Right lobe of liver (tissue), 6 donors: Measurements from ENCODE around the gene MN1. TPM values are rescaled to one million over a fixed set of nuclear protein-coding genes. Genes with fewer than 3 reads are reported as not detected.
A peak's percentile ranks its signal among the peaks of the same experiment; 100 is the strongest.

Experiments used
- ATAC-seq, 4 donors: fragments of 200-7000 bp; cut with Tn5 transposase; one replicate each; pipeline ENCODE4 v1.9.1; 2020; ENCODE audit warnings: mild to moderate bottlenecking in 4 of 4, moderate library complexity in 4 of 4
- DNase-seq, 3 donors: peaks; one replicate each; pipeline ENCODE4 v3.0.0-alpha.2; 2020
- H3K27ac ChIP-seq, 3 donors: fragments of 200-600 bp; one replicate each; pipeline ENCODE4 v1.8.0; 2022
- H3K27me3 ChIP-seq, 2 donors: fragments of 200-600 bp; one replicate each; pipeline ENCODE4 v1.8.0; 2022
- H3K36me3 ChIP-seq, 4 donors: fragments of 200-600 bp; sonication (generic) in 1 of 4; one replicate each; pipeline versions ENCODE4 v1.5.1 to v1.8.0; 2017 to 2022; ENCODE audit warnings: control low read depth in 1 of 4
- H3K4me1 ChIP-seq, 4 donors: fragments of 200-600 bp; sonication (generic) in 1 of 4; one replicate each; pipeline versions ENCODE4 v1.5.1 to v1.8.0; 2017 to 2022; ENCODE audit warnings: control low read depth in 1 of 4
- H3K4me3 ChIP-seq, 3 donors: fragments of 200-600 bp; one replicate each; pipeline ENCODE4 v1.8.0; 2022
- H3K9me3 ChIP-seq, 4 donors: fragments of 200-600 bp; sonication (generic) in 1 of 4; one replicate each; pipeline versions ENCODE4 v1.5.1 to v1.8.0; 2017 to 2022; ENCODE audit warnings: control low read depth in 1 of 4
- CTCF ChIP-seq, 4 donors: fragments of 200-600 bp in 3 of 4; fragments of 450-650 bp in 1 of 4; IDR thresholded peaks; one replicate each; pipeline versions ENCODE4 v1.5.1 to v1.8.0; 2016 to 2022; ENCODE audit warnings: antibody characterized with exemption in 4 of 4, mild to moderate bottlenecking in 2 of 4
- POLR2A ChIP-seq: fragments of 450-650 bp; IDR thresholded peaks from one replicate; pipeline ENCODE4 v1.6.1; 2017; ENCODE audit warnings: antibody characterized with exemption, mild to moderate bottlenecking
- WGBS: methylation state at CpG from one replicate; pipeline ENCODE4 v1.1.6; 2018; ENCODE audit warnings: low coverage, low lambda C conversion rate; ENCODE audit not compliant: insufficient coverage; ENCODE audit errors: missing lambda C conversion rate; 5-methylcytosine and 5-hydroxymethylcytosine counted together
- intact Hi-C, 2 donors: fragments of 100-400 bp; cut with DNase I; formaldehyde crosslinking; loops; one replicate each; pipeline versions ENCODE4 v1.11.2 to v1.14.1; 2022
- total RNA-seq, 6 experiments: library from RNA; depleted of rRNA in 2 of 6; stranded (reverse); fragments of >200 nt in 2 of 6; fragmentation: NEBNext Ultra II Directional in 3 of 6; extraction: Animal tissue kit (Norgen Biotek cat#: 25700) in 3 of 6; gene quantifications; one replicate each; pipeline versions ENCODE4 v1.1.0 to v1.2.4, GENCODE V29; 2016 to 2023
- donor health status: DM: no; HTN: yes; CAD: no.
- donor health status: DM: no; HTN: no; CAD: no.
- donor health status: DM: no; HTN: no; CAD: no.
- donor health status: DM: no; HTN: yes; CAD: no.
- donor health status: DM: no; HTN: yes; CAD: no.

Gene MN1
- total RNA-seq, 6 experiments from 2014 or later = 0.10 to 0.77 (median 0.46) TPM

GRCh38 chr22:27833803-27834202 lies 32.2 kb upstream of the MN1 start:
- no peak for DNase-seq

GRCh38 chr22:27832606-27833005 lies 31.1 kb upstream of the MN1 start:
- ATAC-seq (no peak), DNase-seq (peak in 1 of 3 donors; percentile 39)
- H3K36me3 ChIP-seq = no peaks in the 10 kb centered on the region
- no peak overlapping the region for H3K27ac ChIP-seq
- no peaks in the 10 kb centered on the region for H3K4me1 ChIP-seq
- TF ChIP-seq CTCF (IDR thresholded peaks at IDR 0.05) (no peak), POLR2A (no peak)
- H3K27me3 ChIP-seq = no peaks in the 10 kb centered on the region
- H3K9me3 ChIP-seq = no peaks in the 10 kb centered on the region
- WGBS = 86% methylated on average over 2 of the region's 7 CpGs
- H3K4me3 ChIP-seq = no peak overlapping the region
- intact Hi-C loops = no loop called here

More at GRCh38 chr22:27833803-27834202, 32.2 kb upstream of the MN1 start:
- Histone ChIP-seq H3K27me3 (no peaks in the 10 kb centered on the region), H3K36me3 (no peaks in the 10 kb centered on the region), H3K4me3 (no peak overlapping the region), H3K4me1 (no peaks in the 10 kb centered on the region), H3K27ac (no peak overlapping the region), H3K9me3 (no peaks in the 10 kb centered on the region)
- ATAC-seq = no peak
- TF ChIP-seq POLR2A = no peak
- TF ChIP-seq CTCF (IDR thresholded peaks at IDR 0.05) = no peak
- intact Hi-C loops = no loop called here
- WGBS = 70% methylated on average over 1 of the region's 2 CpGs

DNA sequence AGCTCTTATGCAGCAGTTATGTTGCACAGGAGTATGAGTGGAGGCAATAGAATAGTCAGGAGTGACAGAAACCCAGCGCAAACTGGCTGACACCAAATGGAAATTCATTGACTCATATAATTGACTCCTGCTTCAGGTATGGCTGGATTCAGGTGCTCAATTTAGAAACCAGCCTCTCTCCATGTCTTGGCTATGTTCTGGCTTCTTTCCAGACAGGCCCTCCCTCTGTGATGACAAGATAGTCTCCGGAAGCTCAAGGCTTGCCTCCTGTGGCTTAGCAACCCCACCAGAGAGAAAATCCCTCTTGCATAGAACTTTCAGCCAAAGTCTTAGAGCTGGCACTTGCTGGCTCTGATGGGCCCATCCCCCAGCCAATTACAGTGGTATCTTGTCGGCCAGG lies 28.1 kb upstream of the MN1 start:
- H3K4me1 ChIP-seq = no peaks in the 10 kb centered on the region
- no peak overlapping the region for H3K4me3 ChIP-seq
- H3K27ac ChIP-seq = no peak overlapping the region
- no peak for ATAC-seq
- no peaks in the 10 kb centered on the region for H3K9me3 ChIP-seq
- no peaks in the 10 kb centered on the region for H3K36me3 ChIP-seq
- no peaks in the 10 kb centered on the region for H3K27me3 ChIP-seq
- TF ChIP-seq POLR2A (no peak), CTCF (IDR thresholded peaks at IDR 0.05) (no peak)
- intact Hi-C loops = no loop called here
- 88% methylated on average over 2 of the region's 3 CpGs for WGBS
- peak in 1 of 3 donors; percentile 21 for DNase-seq

DNA sequence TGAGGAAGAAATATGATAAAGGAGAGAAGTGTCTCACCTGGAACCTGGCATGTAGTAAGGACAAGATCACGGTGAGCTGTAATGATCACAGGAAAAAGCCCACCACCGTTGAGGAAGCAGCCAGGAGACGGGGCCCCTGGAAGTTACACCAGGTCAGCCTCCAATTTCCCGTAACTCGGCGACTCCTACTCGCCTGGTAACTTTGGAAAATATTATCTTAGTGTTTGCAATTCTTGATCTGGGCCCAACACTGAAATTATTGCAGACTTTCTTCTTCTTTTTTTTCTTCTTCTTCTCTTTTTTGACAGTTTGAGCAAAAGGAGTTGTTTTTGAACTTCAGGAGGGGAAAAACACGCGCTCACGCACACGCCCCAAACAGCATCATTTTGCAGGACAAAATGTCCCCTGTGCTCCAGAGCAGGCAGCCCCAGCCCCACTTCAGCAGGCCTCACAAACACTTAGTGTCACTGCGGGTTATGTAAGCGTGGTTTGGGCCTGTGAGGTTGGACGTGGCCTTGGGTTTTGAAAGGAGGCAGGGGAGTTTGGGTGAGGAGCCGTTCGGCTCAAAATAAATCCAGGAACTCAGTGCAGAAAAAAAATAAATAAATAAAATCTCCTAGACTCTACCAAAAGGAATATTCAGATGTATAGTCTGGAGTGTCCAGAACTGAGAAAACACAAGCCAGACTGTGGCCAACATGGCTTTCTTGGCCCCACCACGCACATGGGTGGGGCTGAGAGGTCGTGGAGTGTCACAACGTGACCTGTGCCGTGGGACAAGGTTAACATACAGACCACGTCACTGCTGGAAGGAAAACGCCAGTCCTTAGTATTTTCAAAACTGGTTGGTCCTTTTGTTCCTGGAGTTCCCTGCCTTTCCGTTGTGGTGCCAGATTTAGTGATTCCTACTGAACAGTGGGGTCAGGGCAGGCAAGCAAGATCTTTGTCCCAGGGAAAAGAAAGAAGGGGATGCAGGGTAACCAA lies 26.3 kb upstream of the MN1 start:
- Histone ChIP-seq H3K4me3 (no peak overlapping the region), H3K27me3 (no peaks in the 10 kb centered on the region), H3K27ac (no peak overlapping the region), H3K4me1 (no peaks in the 10 kb centered on the region), H3K36me3 (no peaks in the 10 kb centered on the region), H3K9me3 (no peaks in the 10 kb centered on the region)
- TF ChIP-seq POLR2A (no peak), CTCF (IDR thresholded peaks at IDR 0.05) (no peak)
- 73% methylated on average over 17 of the region's 23 CpGs for WGBS
- intact Hi-C loops = no loop called here
- peak in 1 of 3 donors; percentile 20 for DNase-seq
- ATAC-seq = no peak
